ENCODE measurements around the gene FSTL4.

FSTL4 gene

GRCh38 chr5:133468596-133468995 lies 143.7 kb downstream of the FSTL4 start:
- no peak overlapping the region for H3K4me3 ChIP-seq (ENCODE audit: low read length)
- H3K36me3 ChIP-seq (ENCODE audit: control insufficient read depth, insufficient read depth, low read length): no peaks in the 10 kb centered on the region
- H3K4me1 ChIP-seq (ENCODE audit: control insufficient read depth, insufficient read depth, low read length): no peaks in the 10 kb centered on the region
- H3K27me3 ChIP-seq (ENCODE audit: control insufficient read depth, insufficient read depth, low read length): no peaks in the 10 kb centered on the region
- no peak overlapping the region for H3K9ac ChIP-seq (ENCODE audit: low read length)
- H3K9me3 ChIP-seq (ENCODE audit: control insufficient read depth, low read length): no peaks in the 10 kb centered on the region

GRCh38 chr5:133467826-133468463 lies 144.4 kb downstream of the FSTL4 start:
- H3K36me3 ChIP-seq (ENCODE audit: control insufficient read depth, insufficient read depth, low read length): no peaks in the 10 kb centered on the region
- no peak overlapping the region for H3K4me3 ChIP-seq (ENCODE audit: low read length)
- H3K9me3 ChIP-seq (ENCODE audit: control insufficient read depth, low read length): no peaks in the 10 kb centered on the region
- H3K9ac ChIP-seq (ENCODE audit: low read length): no peak overlapping the region
- H3K4me1 ChIP-seq (ENCODE audit: control insufficient read depth, insufficient read depth, low read length): no peaks in the 10 kb centered on the region
- H3K27me3 ChIP-seq (ENCODE audit: control insufficient read depth, insufficient read depth, low read length): no peaks in the 10 kb centered on the region

- Histone ChIP-seq H3K9ac (ENCODE audit: low read length) (no peak overlapping the region), H3K36me3 (ENCODE audit: control insufficient read depth, insufficient read depth, low read length) (no peaks in the 10 kb centered on the region), H3K4me3 (ENCODE audit: low read length) (no peak overlapping the region), H3K9me3 (ENCODE audit: control insufficient read depth, low read length) (no peaks in the 10 kb centered on the region), H3K4me1 (ENCODE audit: control insufficient read depth, insufficient read depth, low read length) (no peaks in the 10 kb centered on the region), H3K27me3 (ENCODE audit: control insufficient read depth, insufficient read depth, low read length) (no peaks in the 10 kb centered on the region)
These were observed 145.0 kb downstream of the FSTL4 start for GRCh38 chr5:133467335-133467779.

- no peaks in the 10 kb centered on the region for H3K27me3 ChIP-seq (ENCODE audit: control insufficient read depth, insufficient read depth, low read length)
- no peak overlapping the region for H3K4me3 ChIP-seq (ENCODE audit: low read length)
- no peaks in the 10 kb centered on the region for H3K4me1 ChIP-seq (ENCODE audit: control insufficient read depth, insufficient read depth, low read length)
- H3K9ac ChIP-seq (ENCODE audit: low read length): no peak overlapping the region
- H3K9me3 ChIP-seq (ENCODE audit: control insufficient read depth, low read length): no peaks in the 10 kb centered on the region
- no peaks in the 10 kb centered on the region for H3K36me3 ChIP-seq (ENCODE audit: control insufficient read depth, insufficient read depth, low read length)
These were observed 145.6 kb downstream of the FSTL4 start for GRCh38 chr5:133466556-133467334.

GRCh38 chr5:133464013-133464412 lies 148.3 kb downstream of the FSTL4 start:
- H3K27me3 ChIP-seq (ENCODE audit: control insufficient read depth, insufficient read depth, low read length): no peaks in the 10 kb centered on the region
- H3K9me3 ChIP-seq (ENCODE audit: control insufficient read depth, low read length): no peaks in the 10 kb centered on the region
- H3K4me1 ChIP-seq (ENCODE audit: control insufficient read depth, insufficient read depth, low read length): no peaks in the 10 kb centered on the region
- H3K4me3 ChIP-seq (ENCODE audit: low read length): no peak overlapping the region
- no peaks in the 10 kb centered on the region for H3K36me3 ChIP-seq (ENCODE audit: control insufficient read depth, insufficient read depth, low read length)
- no peak overlapping the region for H3K9ac ChIP-seq (ENCODE audit: low read length)

GRCh38 chr5:133461796-133462516 lies 150.4 kb downstream of the FSTL4 start:
- H3K4me1 ChIP-seq (ENCODE audit: control insufficient read depth, insufficient read depth, low read length): no peaks in the 10 kb centered on the region
- no peaks in the 10 kb centered on the region for H3K27me3 ChIP-seq (ENCODE audit: control insufficient read depth, insufficient read depth, low read length)
- H3K9ac ChIP-seq (ENCODE audit: low read length): no peak overlapping the region
- no peaks in the 10 kb centered on the region for H3K36me3 ChIP-seq (ENCODE audit: control insufficient read depth, insufficient read depth, low read length)
- no peak overlapping the region for H3K4me3 ChIP-seq (ENCODE audit: low read length)
- no peaks in the 10 kb centered on the region for H3K9me3 ChIP-seq (ENCODE audit: control insufficient read depth, low read length)

GRCh38 chr5:133460172-133460758 lies 152.1 kb downstream of the FSTL4 start:
- Histone ChIP-seq H3K27me3 (ENCODE audit: control insufficient read depth, insufficient read depth, low read length) (no peaks in the 10 kb centered on the region), H3K4me1 (ENCODE audit: control insufficient read depth, insufficient read depth, low read length) (no peaks in the 10 kb centered on the region)

GRCh38 chr5:133459474-133460160 lies 152.7 kb downstream of the FSTL4 start:
- no peak overlapping the region for H3K4me3 ChIP-seq (ENCODE audit: low read length)
- H3K36me3 ChIP-seq (ENCODE audit: control insufficient read depth, insufficient read depth, low read length): no peaks in the 10 kb centered on the region
- no peaks in the 10 kb centered on the region for H3K9me3 ChIP-seq (ENCODE audit: control insufficient read depth, low read length)
- H3K4me1 ChIP-seq (ENCODE audit: control insufficient read depth, insufficient read depth, low read length): no peaks in the 10 kb centered on the region
- no peak overlapping the region for H3K9ac ChIP-seq (ENCODE audit: low read length)
- H3K27me3 ChIP-seq (ENCODE audit: control insufficient read depth, insufficient read depth, low read length): no peaks in the 10 kb centered on the region

More at GRCh38 chr5:133460172-133460758, 152.1 kb downstream of the FSTL4 start:
- Histone ChIP-seq H3K36me3 (ENCODE audit: control insufficient read depth, insufficient read depth, low read length) (no peaks in the 10 kb centered on the region), H3K4me3 (ENCODE audit: low read length) (no peak overlapping the region), H3K9me3 (ENCODE audit: control insufficient read depth, low read length) (no peaks in the 10 kb centered on the region), H3K9ac (ENCODE audit: low read length) (no peak overlapping the region)

GRCh38 chr5:133458435-133458834 lies 153.9 kb downstream of the FSTL4 start:
- no peaks in the 10 kb centered on the region for H3K36me3 ChIP-seq (ENCODE audit: control insufficient read depth, insufficient read depth, low read length)
- H3K9me3 ChIP-seq (ENCODE audit: control insufficient read depth, low read length): no peaks in the 10 kb centered on the region
- no peak overlapping the region for H3K4me3 ChIP-seq (ENCODE audit: low read length)
- H3K4me1 ChIP-seq (ENCODE audit: control insufficient read depth, insufficient read depth, low read length): no peaks in the 10 kb centered on the region
- no peak overlapping the region for H3K9ac ChIP-seq (ENCODE audit: low read length)
- no peaks in the 10 kb centered on the region for H3K27me3 ChIP-seq (ENCODE audit: control insufficient read depth, insufficient read depth, low read length)

- Histone ChIP-seq H3K9ac (ENCODE audit: low read length) (no peak overlapping the region), H3K4me1 (ENCODE audit: control insufficient read depth, insufficient read depth, low read length) (no peaks in the 10 kb centered on the region), H3K27me3 (ENCODE audit: control insufficient read depth, insufficient read depth, low read length) (no peaks in the 10 kb centered on the region), H3K9me3 (ENCODE audit: control insufficient read depth, low read length) (no peaks in the 10 kb centered on the region), H3K4me3 (ENCODE audit: low read length) (no peak overlapping the region), H3K36me3 (ENCODE audit: control insufficient read depth, insufficient read depth, low read length) (no peaks in the 10 kb centered on the region)
These were observed 154.6 kb downstream of the FSTL4 start for GRCh38 chr5:133457439-133458355.

- no peaks in the 10 kb centered on the region for H3K36me3 ChIP-seq (ENCODE audit: control insufficient read depth, insufficient read depth, low read length)
- H3K4me3 ChIP-seq (ENCODE audit: low read length): no peak overlapping the region
- no peak overlapping the region for H3K9ac ChIP-seq (ENCODE audit: low read length)
- H3K4me1 ChIP-seq (ENCODE audit: control insufficient read depth, insufficient read depth, low read length): no peaks in the 10 kb centered on the region
- no peaks in the 10 kb centered on the region for H3K9me3 ChIP-seq (ENCODE audit: control insufficient read depth, low read length)
- no peaks in the 10 kb centered on the region for H3K27me3 ChIP-seq (ENCODE audit: control insufficient read depth, insufficient read depth, low read length)
These were observed 155.4 kb downstream of the FSTL4 start for GRCh38 chr5:133456933-133457402.

Data from mucosa of stomach (tissue), 1 donor.